Type B pancreatic cell (in vitro differentiated cells): ENCODE measurements around the gene GABRR3. TPM values are rescaled to one million over a fixed set of nuclear protein-coding genes. Genes with fewer than 3 reads are reported as not detected.

ENCODE experiments used
- DNase-seq: peaks from one replicate; pipeline ENCODE4 v3.0.0; 2021; ENCODE audit warnings: mixed read lengths; ENCODE audit not compliant: unreplicated experiment; ENCODE audit errors: extremely low spot score
- H3K27ac Mint-ChIP-seq: 2 replicates; pipeline ENCODE4 v1.8.0; 2021; ENCODE audit warnings: mild to moderate bottlenecking, mixed read lengths
- H3K27me3 Mint-ChIP-seq: 2 replicates; pipeline ENCODE4 v1.8.0; 2021; ENCODE audit warnings: mixed read lengths
- H3K36me3 Mint-ChIP-seq: 2 replicates; pipeline ENCODE4 v1.8.0; 2021; ENCODE audit warnings: mixed read lengths
- H3K4me1 Mint-ChIP-seq: one replicate; pipeline ENCODE4 v1.8.0; 2021; ENCODE audit warnings: mixed read lengths; ENCODE audit not compliant: unreplicated experiment
- H3K4me3 Mint-ChIP-seq: 2 replicates; pipeline ENCODE4 v1.8.0; 2021; ENCODE audit warnings: mild to moderate bottlenecking, mixed read lengths
- H3K9me3 Mint-ChIP-seq: 2 replicates; pipeline ENCODE4 v1.8.0; 2021; ENCODE audit warnings: mixed read lengths
- total RNA-seq: library from RNA; stranded (reverse); gene quantifications from 2 replicates; pipeline ENCODE4 v1.2.1, GENCODE V29; 2021; ENCODE audit warnings: low replicate concordance
- TF ChIP-seq, protein P1 (sequence below): fragments of 200-600 bp; sonication (generic); conservative IDR thresholded peaks from 2 replicates; pipeline ENCODE4 v1.5.0; 2021; ENCODE audit warnings: antibody characterized with exemption, mild to moderate bottlenecking

The GABRR3 gene
- total RNA-seq, 1 donor from 2014 or later = not detected

DNA sequence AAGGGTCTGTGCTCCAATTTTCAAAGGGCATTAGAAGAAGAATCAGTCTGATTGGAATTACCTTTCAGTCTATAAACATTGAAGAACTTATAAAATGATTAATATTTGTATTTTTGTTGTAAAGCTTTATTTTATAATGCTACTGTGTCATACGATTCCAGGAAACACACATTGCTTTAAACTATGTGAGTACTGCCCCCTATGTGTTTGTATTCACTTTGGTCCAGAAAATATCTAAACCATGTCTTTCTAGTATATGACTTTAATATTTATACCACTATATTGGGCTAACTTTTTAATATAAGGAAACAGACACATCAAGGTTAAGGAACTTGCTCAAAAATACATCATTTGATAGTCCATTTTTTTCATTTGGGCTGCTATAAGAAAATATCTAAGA, 59.6 kb downstream of the GABRR3 start:
- no peak overlapping the region for H3K4me3 Mint-ChIP-seq
- no peak overlapping the region for H3K27ac Mint-ChIP-seq
- peaks cover 4% of the 10 kb centered on the region for H3K27me3 Mint-ChIP-seq
- no peaks in the 10 kb centered on the region for H3K36me3 Mint-ChIP-seq
- DNase-seq = no peak
- TF ChIP-seq, protein P1, sequence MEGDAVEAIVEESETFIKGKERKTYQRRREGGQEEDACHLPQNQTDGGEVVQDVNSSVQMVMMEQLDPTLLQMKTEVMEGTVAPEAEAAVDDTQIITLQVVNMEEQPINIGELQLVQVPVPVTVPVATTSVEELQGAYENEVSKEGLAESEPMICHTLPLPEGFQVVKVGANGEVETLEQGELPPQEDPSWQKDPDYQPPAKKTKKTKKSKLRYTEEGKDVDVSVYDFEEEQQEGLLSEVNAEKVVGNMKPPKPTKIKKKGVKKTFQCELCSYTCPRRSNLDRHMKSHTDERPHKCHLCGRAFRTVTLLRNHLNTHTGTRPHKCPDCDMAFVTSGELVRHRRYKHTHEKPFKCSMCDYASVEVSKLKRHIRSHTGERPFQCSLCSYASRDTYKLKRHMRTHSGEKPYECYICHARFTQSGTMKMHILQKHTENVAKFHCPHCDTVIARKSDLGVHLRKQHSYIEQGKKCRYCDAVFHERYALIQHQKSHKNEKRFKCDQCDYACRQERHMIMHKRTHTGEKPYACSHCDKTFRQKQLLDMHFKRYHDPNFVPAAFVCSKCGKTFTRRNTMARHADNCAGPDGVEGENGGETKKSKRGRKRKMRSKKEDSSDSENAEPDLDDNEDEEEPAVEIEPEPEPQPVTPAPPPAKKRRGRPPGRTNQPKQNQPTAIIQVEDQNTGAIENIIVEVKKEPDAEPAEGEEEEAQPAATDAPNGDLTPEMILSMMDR = no peak
- H3K4me1 Mint-ChIP-seq = peaks cover 19% of the 10 kb centered on the region
- H3K9me3 Mint-ChIP-seq = no peaks in the 10 kb centered on the region

DNA sequence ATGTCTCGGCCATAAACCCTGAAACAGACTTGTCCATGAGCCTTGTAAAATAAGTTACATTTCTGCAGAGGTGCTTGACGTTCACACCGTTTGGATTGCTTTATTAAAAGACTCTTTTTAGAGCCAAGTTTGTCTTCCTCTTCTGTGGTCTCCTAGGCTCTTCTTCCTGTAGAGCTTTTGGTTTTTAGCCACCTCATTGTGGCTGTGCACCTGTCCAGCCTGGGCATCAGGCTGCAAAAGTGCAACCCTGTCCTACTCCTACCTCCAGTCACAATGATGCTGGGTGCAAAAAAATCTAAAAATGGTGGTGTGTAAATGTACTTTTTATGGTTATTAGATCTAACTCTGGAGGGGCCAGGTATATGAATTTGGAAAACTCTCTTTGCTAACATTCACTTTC, 60.1 kb downstream of the GABRR3 start:
- Mint-ChIP-seq H3K4me1 (peaks cover 24% of the 10 kb centered on the region), H3K36me3 (peaks cover 3% of the 10 kb centered on the region), H3K4me3 (peak overlapping the region; percentile 29), H3K27ac (no peak overlapping the region), H3K9me3 (no peaks in the 10 kb centered on the region), H3K27me3 (peaks cover 4% of the 10 kb centered on the region)
- DNase-seq = no peak
- TF ChIP-seq, protein P1 = no peak

DNA sequence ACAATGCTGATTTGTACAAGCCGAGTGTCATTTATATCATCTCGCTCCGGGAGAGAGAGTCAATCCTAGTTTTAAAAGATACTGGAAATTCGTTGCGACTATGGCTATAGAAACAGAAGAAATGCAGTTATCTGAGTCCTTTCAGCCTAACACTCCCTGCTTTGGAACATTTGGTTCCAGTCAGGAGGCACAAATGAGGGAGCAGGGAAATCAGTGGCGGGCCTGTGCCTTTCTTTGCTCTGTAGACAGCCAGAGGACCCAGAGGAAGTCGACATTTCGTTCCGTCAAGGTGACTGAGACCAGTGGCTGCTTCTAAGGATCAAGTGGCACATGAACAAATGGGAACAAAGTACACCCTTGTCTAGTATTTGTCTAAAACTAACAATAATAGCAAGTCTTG, 62.1 kb downstream of the GABRR3 start:
- Mint-ChIP-seq H3K36me3 (peaks cover 8% of the 10 kb centered on the region), H3K27ac (peak overlapping the region; percentile 22), H3K4me1 (peaks cover 34% of the 10 kb centered on the region), H3K4me3 (peak overlapping the region; percentile 66), H3K27me3 (peaks cover 4% of the 10 kb centered on the region), H3K9me3 (no peaks in the 10 kb centered on the region)
- DNase-seq = no peak
- TF ChIP-seq, protein P1 = no peak

- TF ChIP-seq, protein P1 = no peak
- Mint-ChIP-seq H3K9me3 (no peaks in the 10 kb centered on the region), H3K27me3 (peaks cover 4% of the 10 kb centered on the region), H3K4me3 (peak within 1 kb of the TSS; percentile 96), H3K4me1 (peaks cover 34% of the 10 kb centered on the region), H3K27ac (peak within 1 kb of the TSS; percentile 96), H3K36me3 (peaks cover 11% of the 10 kb centered on the region)
- DNase-seq = peak; percentile 76
Observed at GRCh38 chr3:97971679-97972567, 63.2 kb downstream of the GABRR3 start, which contains the start of gene RIOX2. RIOX2 (minus strand) TSS chr3:97972431; CDS start chr3:97967593, 4,838 bp downstream.

DNA sequence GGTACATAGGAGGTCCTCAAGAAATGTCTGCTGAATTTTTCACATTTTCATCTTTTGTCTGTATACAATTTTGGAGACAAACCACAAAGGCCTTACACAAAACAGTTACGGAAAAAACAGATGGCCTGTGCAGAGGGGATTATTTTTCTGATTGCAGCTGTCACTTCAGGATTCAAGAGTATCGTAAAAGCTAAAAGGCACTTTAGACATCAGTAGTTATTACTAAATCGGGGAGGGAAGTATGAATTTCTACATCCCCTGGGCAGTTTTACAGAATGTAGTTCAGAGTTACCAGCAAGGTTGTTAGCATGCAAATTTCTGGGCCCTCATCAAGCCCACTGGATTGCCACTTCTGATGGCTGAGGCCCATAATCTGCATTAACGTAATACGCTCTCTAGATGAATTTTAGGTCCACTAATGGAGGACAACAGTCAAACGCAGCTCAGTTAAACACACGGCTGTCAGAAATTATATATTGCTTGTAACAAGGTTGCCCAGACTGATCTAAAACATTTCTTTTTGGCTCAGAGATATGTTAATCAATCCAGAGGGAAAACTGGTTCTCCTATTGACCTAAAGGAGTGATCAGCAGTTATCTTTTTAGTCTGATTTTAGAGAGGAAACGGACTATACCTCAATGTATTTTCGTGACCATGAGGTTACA, 64.0 kb downstream of the GABRR3 start:
- TF ChIP-seq, protein P1 = no peak

More for the DNA sequence above, 64.0 kb downstream of the GABRR3 start:
- Mint-ChIP-seq H3K4me3 (peak overlapping the region; percentile 96), H3K9me3 (no peaks in the 10 kb centered on the region), H3K27ac (peak overlapping the region; percentile 96), H3K27me3 (peaks cover 4% of the 10 kb centered on the region), H3K4me1 (peaks cover 34% of the 10 kb centered on the region), H3K36me3 (peaks cover 15% of the 10 kb centered on the region)
- no peak for DNase-seq
